Right renal pelvis (tissue), 4 donors: ENCODE measurements around the gene CCDC146. TPM values are rescaled to one million over a fixed set of nuclear protein-coding genes. Genes with fewer than 3 reads are reported as not detected.

ENCODE experiments used
- DNase-seq, 4 donors: peaks; one replicate each; pipeline ENCODE4 v3.0.0-alpha.2; 2013; ENCODE audit warnings: low read depth in 4 of 4, low spot score in 3 of 4, missing footprints in 1 of 4
- polyA plus RNA-seq, 4 donors: library from polyadenylated mRNA; unstranded; fragments of 120-200 nt; gene quantifications; one replicate each; pipeline ENCODE4 v1.2.1, GENCODE V29; 2013; ENCODE audit not compliant: insufficient read length in 4 of 4

Gene CCDC146
- polyA plus RNA-seq, 4 donors, result 16.7 to 24.8 (median 22.5) TPM

DNA sequence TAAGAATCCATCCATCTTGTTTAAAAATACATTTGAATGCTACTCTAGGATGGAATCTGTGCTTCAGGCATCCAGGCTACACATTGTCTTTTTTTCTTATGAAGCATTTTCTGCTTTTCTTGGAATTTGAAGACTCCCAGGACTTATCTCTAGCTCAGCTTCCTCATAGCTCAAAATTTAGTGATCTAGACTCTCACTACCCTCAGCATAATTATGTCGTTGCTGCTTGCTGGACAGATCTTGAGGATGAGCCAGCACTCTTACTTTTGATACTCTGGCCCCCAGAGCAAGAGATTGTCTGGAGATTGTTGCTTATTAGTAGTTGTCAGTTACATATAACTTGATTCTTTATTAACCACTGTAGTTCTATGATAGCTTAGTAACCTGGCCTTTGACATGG, 160.5 kb downstream of the CCDC146 start:
- no peak for DNase-seq

DNA sequence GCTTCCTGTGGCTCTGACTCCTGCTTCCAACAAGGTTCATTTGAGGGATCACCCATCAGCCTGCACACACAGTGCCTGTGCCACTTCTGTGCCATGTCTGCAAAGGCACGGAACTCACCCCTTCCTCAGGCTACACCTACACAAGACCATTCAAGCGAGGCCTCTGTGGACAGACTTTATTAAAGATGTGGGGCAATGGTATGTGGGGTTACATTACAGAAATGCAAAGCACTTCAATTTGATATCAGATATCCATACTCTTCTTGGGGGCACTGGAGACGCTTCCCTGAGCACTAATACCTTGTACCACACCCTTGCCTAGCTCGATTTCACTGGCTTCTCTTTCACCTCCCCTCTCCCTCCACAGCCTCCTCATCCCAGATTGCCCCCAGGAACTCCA, 161.6 kb downstream of the CCDC146 start:
- no peak for DNase-seq

DNA sequence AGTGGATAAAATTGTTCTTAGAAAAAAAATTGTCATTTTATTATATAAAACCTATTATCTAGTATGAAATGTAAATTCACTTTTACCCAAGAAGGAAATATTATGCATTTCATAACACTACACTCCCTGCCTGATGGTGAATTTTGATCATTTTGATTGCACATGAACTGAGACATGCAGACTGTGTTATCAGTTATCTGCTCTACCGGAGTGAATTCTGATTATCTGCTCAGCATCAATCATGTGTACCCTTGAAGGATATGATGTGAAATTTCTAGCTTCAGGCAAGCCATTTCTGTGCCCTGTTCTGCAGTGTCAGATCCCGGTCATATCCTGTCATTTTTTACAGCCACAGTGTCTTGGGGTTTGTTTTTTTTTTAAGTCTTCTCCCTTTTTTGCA, 162.2 kb downstream of the CCDC146 start:
- DNase-seq, result no peak

DNA sequence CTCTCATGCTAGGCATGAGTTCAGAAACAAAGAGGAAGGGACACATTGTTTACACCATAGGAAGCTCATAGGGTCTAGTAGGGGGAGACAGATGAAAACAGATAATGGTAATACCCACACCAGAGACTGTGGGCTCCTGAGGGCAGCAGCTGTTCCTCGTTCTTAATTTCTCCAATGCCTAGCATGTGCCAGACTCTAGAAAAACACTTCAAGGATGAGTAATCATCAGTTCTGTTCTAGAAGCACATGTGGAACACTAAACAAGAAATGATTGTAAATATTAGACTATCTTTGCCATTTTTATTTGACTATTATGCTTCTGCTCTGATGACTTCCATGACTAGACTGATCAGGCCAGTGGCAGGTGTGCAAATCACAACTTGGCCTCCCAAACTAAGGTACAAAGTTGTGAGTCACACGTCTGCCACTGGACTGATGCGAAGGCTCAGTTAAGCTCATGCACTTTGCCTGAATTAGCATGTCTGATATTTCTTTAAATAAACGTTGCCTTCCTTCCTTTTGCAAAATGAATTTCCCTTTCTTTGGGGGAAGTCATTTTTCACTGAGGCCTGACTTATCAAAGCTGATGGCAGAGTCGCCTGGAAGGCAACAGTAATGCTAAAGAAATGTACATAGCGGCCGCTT, 166.4 kb downstream of the CCDC146 start:
- DNase-seq, result no peak

DNA sequence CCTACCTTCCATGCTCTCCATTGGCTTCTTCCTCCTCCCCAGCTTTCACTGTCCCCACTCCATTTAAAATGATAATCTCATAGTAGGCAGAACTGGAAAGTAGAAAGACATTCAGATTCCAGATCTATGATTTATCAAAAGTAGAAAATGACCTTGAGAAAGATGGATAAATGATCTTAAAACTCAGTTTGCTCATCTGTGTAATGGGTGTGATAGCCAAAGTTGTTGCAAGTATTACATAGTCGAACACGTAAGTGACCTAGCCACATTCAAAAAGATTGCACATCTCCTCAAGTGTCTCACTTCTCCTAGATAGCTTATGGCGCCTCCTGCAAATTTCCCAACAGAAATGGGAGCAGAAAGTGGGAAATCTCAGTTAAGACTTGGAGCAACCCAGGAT, 167.0 kb downstream of the CCDC146 start:
- DNase-seq, result no peak

DNA sequence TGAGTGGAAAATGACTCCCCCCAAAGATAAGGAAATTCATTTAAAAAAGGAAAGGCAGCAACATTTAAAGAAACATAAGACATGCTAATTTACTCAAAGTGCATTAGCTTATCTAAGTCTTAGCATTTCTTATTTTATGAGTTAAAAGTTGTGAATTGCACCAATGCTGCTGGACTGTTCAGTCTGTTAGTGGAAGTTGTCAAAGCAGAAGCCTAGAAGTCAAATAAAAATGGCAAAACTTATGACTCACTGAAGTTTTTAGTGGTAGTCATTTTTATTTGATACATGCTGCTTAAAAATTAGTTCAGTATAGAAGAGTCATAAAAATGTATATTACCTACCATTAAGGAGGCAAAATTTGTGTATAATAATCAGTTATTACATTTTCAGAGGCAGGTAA, 168.0 kb downstream of the CCDC146 start:
- DNase-seq, result no peak

DNA sequence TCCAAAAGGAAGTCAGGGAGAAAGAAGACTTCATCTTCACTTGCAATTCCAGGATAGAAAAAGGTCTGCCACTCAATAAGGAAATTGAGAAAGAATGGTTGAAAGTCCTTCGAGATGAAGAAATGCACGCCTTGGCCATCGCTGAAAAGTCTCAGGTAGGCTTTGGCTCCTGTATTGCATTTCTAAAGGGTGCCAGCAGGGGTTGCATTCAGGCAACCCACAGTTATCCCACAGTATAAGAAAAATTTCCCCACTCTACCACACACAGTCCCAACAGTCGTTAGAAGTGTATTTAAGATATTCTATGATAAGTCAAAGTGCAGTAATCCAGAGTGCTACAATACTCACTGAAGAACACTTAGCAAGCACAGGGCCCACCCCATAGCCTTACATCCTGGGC, 170.6 kb downstream of the CCDC146 start:
- no peak for DNase-seq

DNA sequence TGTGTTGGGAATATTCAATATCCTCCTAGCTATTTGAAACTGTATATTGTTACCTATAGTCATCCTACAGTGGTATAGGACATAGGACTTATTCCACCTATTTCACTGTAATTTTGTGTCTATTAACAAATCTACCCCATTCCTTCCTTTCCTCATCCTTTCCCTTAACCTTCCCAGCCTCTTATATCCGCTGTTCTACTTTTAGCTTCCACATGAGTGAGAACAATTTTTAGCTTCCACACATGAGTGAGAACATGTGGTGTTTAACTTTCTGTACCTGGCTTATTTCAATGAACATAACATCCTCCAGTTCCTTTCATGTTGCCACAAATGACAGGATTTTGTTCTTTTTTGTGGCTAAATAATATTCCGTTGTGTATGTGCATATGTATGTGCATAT, 173.1 kb downstream of the CCDC146 start:
- no peak for DNase-seq

DNA sequence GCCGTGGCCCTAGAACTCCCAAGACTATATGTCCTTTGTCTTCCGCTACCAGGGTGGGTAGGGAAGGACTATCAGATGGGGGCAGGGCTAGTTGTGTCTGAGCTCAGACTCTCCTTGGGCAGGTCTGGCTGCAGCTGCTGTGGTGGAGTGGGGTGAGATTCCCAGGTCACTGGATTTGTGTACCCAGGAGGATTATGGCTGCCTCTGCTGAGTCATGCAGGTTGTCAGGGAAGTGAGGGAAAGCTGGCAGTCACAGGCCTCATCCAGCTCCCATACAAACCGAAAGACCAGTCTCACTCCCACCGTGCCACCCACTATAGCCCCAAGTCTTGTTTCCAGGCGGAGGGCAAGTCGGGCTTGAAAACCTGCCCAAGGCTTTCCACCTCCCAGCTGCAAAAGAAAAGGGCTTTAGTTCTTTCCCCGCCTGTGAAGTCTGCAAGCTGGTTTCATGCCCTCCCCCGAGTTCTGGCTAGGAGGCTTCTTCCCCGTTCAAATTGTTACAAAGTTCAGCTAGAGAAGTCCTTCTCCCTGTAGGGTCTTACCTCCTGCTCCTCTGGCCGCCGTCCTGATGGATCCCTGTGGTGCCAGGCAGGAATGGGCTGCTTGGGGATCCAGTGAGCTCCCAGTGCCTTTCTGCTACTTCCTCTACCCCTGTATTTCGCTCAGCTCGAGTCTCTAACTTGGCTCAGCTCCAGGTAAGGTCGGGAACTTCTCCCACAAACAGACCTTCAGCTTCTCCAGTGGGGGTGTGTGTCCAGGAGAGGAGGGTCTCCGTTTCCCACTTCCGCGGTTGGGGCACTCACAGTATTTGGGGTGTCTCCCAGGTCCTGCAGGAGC, 184.0 kb downstream of the CCDC146 start:
- no peak for DNase-seq

DNA sequence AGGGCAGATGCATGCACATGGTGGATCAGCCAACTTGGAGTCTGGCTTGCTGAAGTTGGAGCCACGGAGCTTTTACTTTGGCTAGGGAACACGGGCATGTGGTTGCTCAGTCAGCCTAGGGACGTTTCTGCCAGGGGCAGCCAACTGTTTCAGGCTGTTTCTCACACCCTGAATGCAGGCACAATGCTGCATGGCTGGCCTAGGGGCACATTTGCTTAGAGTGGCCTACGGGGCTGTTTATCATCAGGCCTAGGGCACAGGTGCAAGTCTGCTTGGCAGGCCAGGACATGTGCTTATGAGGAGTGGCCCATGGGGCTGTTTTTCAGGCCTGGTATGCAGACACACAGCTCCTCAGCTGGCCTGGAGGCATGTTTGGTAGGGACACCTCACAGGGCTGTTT, 186.4 kb downstream of the CCDC146 start:
- DNase-seq, result no peak

DNA sequence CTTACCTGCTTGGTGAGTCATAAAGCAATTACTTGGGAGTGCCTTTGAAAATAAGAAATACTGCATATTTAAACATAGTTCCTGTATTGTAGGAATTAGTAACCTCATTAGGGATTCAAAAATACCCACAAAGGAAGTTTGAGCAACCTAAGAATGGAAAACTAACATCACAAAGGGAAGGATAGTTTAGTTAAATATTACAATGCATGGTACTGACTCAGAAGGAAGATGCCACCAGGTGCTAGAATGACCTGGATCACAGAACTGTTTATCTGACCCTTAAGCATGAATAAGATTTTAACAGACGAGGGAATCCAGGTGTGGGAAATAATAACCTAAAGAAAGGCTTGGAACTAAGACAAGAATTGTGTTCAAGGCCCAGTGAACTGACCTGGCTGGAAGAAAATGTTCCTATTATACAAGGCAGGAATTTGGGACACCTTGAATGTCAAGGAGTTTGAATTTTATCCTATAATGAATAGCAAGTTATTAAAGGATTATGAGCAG, 187.4 kb downstream of the CCDC146 start:
- DNase-seq, result no peak

DNA sequence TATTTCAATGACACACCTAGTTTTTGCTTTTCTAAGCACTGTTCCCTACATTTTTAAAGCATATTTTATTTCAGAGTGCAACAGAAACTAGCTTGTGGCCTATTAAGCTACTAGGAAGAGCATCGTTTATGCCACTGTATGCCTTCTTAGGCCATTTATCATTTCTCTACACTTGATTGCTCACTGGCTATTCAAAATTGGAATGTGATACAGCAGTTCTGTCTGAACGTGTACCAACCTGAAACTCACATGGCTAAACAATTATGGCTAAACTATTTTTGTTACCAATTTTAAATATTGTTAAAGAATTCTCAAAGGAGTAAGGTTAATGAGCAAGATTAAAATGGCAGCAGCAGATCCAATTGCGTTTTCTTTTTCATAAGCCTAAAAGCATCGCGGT, 188.6 kb downstream of the CCDC146 start:
- no peak for DNase-seq

DNA sequence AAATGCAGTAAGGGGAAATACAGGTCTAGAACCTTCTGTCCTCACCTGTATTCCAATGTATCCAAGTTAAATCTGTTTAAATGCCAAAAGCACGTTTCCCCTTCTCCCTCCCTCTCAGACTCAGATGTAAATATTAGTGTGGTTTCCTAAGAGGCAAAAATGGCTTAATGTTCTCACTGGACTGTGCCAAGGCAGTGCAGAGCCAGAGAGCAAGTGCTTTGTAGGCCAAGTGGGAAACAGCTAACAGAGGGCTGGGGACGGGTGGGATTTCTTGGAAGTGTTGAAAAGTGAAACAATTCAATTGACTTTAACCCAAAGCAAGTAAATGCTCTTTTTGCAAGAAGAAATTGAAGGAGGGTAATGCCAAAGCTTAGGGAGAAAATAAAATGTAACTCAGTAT, 190.7 kb downstream of the CCDC146 start:
- DNase-seq, result no peak

DNA sequence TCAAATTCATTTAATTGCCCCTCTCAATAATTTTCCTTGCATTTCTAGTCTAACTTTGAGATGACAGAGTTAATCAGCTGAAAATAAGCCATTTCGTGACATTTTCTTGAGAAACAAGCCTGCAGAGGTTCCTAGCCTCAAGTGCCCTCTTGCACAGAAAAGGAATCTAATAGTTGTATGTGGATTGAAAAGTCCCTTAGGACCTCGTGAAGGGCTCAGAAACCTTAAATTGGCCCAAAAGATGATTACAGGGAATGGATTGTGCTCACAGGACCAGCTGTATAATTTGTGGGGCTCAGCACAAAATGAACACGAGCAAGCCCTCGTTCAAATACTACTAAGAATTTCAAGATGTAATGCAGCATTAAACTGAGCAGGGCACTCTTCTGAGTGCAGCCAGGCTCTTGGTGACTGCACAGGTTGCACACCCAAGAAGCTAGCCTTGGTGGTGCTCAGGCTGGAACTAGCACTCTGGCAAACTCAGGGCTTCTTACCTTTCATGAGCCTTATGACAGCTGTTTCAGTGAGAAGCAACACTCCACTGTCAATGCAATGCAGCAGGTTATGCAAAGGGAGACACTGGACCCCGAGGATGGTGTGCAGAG, 191.6 kb downstream of the CCDC146 start:
- no peak for DNase-seq

DNA sequence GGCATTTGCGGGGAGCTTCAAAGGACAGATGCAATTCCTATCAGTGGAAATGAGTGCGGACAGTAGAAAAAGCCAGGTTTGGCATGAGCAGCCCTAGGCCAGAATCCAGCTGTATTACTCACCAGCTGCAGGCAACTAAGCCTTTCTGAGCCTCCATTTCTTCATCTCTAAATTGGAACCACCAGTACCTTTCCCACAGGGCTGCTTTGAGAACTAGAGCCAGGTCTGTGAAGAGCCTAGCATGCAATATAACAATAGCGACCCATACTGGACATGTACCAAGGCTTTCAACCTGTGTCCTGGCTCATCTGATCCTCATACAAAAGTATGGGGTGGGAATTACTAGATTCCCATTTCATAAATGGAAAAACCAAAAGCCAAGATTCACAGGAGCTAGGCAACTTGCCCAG, 192.8 kb downstream of the CCDC146 start:
- DNase-seq, result no peak

DNA sequence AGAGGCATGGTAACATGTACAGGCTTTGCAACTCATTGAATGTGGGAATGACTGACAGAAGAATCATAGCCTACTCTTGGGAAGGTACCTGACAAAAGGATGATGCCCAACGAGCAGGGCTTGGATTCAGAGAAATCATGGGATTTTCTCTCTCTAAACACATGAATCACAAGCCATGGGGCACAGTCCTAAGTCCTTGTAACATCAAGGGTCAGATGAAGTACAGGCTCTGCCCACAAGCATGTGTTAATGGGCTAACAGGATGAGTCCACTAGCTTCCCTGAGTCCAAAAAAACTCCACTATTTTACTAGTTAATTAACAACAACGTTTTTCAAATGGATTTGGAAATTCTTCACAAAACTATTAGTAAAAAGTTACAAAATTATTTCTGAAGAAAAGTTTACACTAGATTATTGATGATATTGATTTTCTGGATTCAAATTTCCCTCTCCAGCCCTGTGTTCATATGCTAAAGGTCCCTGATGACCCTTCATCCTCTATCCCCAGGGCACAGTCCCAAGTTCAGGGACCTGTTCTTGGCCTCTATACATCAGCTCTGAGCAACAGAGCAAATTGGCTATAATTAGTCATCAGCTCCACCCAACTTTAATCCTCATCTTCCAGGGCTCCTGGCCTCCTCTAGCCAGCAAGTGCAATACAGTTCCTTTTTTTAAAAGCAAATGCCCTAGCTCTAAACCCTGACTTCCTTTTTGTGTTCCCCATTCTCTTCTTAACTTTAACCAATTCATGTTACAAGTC, 194.0 kb downstream of the CCDC146 start:
- no peak for DNase-seq

DNA sequence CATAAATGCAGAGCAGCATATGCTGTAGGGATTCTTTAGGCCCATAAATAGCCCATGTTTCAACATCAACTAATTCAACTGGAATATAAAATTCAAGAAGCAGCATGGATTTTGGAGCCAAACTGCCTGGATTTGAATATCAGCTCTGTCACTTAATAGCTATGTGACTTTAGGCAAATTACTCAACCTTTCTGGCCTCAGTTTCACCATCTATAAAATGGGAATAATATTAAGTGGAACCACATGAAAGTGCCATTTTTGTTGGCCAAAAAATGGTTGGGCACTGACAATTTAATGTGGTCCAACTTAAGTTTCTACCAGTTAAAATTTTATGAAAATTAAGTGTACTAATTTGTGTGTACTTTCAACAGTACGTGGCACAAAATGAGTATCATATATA, 195.6 kb downstream of the CCDC146 start:
- no peak for DNase-seq

DNA sequence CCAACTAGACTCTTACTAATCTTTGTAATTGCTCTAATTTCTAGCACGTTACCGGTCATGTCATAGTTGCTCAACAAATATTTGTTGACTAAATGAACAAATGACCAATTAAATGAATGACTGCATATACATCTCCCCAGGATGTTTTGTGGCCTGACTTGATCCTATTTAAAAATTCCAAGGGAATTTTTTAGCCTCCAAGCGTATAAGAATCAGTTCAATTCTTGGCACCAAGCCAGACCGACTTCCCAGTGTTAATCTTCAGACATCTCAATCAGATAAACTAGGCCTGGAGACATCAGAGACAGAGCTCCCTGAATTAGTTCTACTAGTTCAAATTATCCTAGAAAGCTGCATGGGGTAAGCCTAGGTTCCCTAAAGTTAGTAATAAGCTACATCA, 197.7 kb downstream of the CCDC146 start:
- no peak for DNase-seq

DNA sequence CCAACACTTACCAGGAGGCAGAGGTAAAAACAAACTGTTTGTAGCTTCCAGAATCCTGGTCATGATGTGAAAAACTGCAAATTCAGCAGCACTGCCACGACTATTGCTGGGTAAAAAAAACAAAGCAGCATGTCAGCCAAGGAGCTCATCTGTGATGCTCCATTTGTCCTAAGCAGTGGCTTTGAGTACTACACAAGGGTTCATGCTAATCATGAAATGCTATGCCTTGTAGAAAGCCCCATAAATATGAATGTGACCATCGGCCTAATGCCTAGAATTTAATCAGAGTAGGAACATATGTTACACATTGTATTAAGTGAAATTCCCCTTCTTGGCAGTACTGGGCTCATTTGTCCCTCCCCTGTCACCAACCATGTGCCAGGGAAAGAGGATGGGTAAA, 198.3 kb downstream of the CCDC146 start:
- DNase-seq, result no peak

DNA sequence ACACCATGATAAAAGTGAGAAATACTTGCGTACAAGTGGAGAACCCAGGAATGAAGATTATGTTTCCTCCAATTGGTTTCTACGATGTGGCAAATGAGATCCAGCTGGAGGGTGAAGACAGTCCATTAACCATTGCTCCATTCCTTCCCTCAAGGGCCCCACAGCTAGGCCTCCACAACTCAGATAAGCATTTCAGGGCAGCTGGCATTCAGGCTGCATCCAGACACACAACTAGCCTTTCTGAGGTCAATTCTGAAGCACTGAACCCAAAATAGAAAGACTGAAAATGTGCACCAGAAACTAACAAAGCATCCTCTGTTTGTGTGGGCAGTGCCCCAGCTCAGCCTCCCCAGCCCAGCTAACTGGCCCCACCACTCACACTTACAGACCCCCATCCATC, 198.9 kb downstream of the CCDC146 start:
- no peak for DNase-seq

DNA sequence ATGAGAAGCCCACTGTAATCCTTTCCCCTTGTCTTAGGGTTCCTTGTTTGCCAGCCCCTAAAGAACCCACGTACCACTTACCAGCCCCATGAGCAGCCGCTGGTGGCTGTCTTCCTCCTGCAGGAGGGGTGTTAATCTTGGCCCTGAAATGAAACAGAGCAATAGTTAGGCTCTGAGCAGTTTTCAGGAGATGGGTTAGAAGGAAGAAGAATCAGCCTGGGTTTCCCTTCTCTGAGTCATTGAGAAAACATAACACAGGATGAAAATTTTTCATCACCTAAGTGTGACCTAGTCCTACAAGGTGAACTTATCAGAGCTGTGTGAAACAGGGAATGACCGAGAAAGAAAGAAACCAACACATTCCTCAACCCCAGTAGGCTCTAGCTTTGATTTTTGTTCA, 203.7 kb downstream of the CCDC146 start:
- DNase-seq, result no peak
